Body of pancreas (tissue), 4 donors: ENCODE measurements around the gene VTCN1. TPM values are rescaled to one million over a fixed set of nuclear protein-coding genes. Genes with fewer than 3 reads are reported as not detected.

Experiments
- ATAC-seq: fragments of 150-250 bp; one replicate; pipeline ENCODE4 v1.9.1; 2016
- DNase-seq, 4 donors: peaks; one replicate each; pipeline ENCODE4 v3.0.0-alpha.2; 2019
- H3K27ac ChIP-seq, 4 donors: fragments of 200-600 bp; sonication (generic); 1 replicate in 3 of 4; 2 replicates in 1 of 4; pipeline versions ENCODE4 v1.5.1 to v1.6.1; 2016 to 2019; ENCODE audit warnings: mild to moderate bottlenecking in 1 of 4, mixed read lengths in 1 of 4, moderate library complexity in 1 of 4
- H3K27me3 ChIP-seq, 2 donors: fragments of 200-600 bp; sonication (generic); one replicate each; pipeline ENCODE4 v1.6.0; 2016; ENCODE audit warnings: mild to moderate bottlenecking in 1 of 2
- H3K36me3 ChIP-seq, 2 donors: fragments of 200-600 bp; sonication (generic); replicated peaks in 1 of 2; 2 replicates each; pipeline ENCODE4 v1.5.1; 2016; ENCODE audit warnings: low read depth in 2 of 2; ENCODE audit not compliant: insufficient read depth in 1 of 2
- H3K4me1 ChIP-seq: fragments of 200-600 bp; sonication (generic); one replicate; pipeline ENCODE4 v1.6.0; 2016
- H3K4me3 ChIP-seq, 2 donors: fragments of 200-600 bp; sonication (generic); 1 replicate in 1 of 2; 2 replicates in 1 of 2; pipeline ENCODE4 v1.5.1; 2016 to 2019
- H3K9me3 ChIP-seq, 3 donors: fragments of 200-600 bp; sonication (generic); 1 replicate in 2 of 3; 2 replicates in 1 of 3; pipeline ENCODE4 v1.5.1; 2016
- POLR2A ChIP-seq, 3 donors: fragments of 450-650 bp; IDR thresholded peaks; one replicate each; pipeline ENCODE4 v1.6.1; 2016; ENCODE audit warnings: antibody characterized with exemption in 3 of 3, mild to moderate bottlenecking in 2 of 3
- WGBS, 2 donors: methylation state at CpG; one replicate each; pipeline ENCODE4 v1.1.5; 2017; 5-methylcytosine and 5-hydroxymethylcytosine counted together
- intact Hi-C: fragments of 100-400 bp; cut with DNase I; formaldehyde crosslinking; loops from one replicate; pipeline ENCODE4 v1.15.1; 2023
- total RNA-seq, 2 donors: library from RNA; depleted of rRNA; stranded (reverse); fragments of >200 nt; gene quantifications; one replicate each; pipeline ENCODE4 v1.1.0, GENCODE V29; 2016
- TF ChIP-seq, protein P1 (sequence below), 7 experiments: fragments of 450-650 bp in 4 of 7; fragments of 200-600 bp in 3 of 7; sonication (generic) in 3 of 7; IDR thresholded peaks; one replicate each; pipeline ENCODE4 v1.5.1; 2016 to 2019; ENCODE audit warnings: antibody characterized with exemption in 7 of 7

The VTCN1 gene
- total RNA-seq, 2 donors from 2014 or later = 20.4 to 23.1 TPM

DNA sequence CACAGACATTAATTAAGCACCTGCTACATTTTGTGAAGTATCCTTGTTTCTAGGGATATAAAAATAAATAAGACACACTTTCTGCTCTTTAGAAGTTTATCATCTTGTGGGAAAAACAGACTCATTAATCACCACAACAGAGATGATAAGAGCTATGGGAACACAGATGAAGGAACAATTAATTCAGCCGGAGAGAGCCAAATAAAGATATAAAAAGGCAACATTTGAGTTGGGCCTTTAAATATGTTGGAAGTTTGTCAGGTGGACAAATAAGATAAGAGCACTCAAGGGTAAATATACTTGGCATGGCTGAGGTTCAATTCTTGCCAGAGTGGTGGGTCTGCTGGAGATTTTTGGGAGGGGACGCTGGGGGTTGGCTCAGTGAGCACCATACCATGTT, 34.2 kb upstream of the VTCN1 start:
- ATAC-seq = peak; percentile 56
- no peaks in the 10 kb centered on the region for H3K36me3 ChIP-seq
- H3K27me3 ChIP-seq = no peaks in the 10 kb centered on the region
- H3K4me1 ChIP-seq = peaks cover 21% of the 10 kb centered on the region
- DNase-seq = no peak
- no peaks in the 10 kb centered on the region for H3K9me3 ChIP-seq
- H3K27ac ChIP-seq = peak overlapping the region in 1 of 4 donors; percentile 2
- H3K4me3 ChIP-seq = no peak overlapping the region
- intact Hi-C loops = no loop called here
- WGBS, 2 donors = 9 to 10% methylated on average over 2 of the region's 2 CpGs
- no peak for TF ChIP-seq POLR2A (IDR thresholded peaks at IDR 0.05)
- TF ChIP-seq, protein P1, sequence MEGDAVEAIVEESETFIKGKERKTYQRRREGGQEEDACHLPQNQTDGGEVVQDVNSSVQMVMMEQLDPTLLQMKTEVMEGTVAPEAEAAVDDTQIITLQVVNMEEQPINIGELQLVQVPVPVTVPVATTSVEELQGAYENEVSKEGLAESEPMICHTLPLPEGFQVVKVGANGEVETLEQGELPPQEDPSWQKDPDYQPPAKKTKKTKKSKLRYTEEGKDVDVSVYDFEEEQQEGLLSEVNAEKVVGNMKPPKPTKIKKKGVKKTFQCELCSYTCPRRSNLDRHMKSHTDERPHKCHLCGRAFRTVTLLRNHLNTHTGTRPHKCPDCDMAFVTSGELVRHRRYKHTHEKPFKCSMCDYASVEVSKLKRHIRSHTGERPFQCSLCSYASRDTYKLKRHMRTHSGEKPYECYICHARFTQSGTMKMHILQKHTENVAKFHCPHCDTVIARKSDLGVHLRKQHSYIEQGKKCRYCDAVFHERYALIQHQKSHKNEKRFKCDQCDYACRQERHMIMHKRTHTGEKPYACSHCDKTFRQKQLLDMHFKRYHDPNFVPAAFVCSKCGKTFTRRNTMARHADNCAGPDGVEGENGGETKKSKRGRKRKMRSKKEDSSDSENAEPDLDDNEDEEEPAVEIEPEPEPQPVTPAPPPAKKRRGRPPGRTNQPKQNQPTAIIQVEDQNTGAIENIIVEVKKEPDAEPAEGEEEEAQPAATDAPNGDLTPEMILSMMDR (IDR thresholded peaks at IDR 0.05) = no peak

DNA sequence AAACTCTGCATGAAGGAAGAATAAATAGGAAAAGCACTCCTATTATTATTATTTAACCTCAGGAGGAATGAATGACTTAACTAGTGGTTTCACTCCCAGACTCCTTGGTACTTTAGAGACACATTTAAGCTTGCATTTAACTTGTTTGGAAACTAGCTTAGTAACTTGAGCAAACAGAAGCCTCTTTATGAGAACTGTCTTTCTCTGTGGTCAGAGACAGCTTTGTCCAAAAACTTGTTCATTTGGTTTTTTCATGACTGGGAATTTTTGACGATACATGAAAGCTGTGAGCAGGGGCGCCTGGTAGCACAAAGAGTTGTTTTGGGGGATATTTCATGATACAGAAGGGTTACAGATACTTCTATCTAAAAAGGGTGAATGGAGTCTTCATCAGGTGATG, 33.6 kb upstream of the VTCN1 start:
- H3K4me3 ChIP-seq = no peak overlapping the region
- TF ChIP-seq POLR2A (IDR thresholded peaks at IDR 0.05) = no peak
- TF ChIP-seq, protein P1 (IDR thresholded peaks at IDR 0.05) = no peak
- DNase-seq = no peak
- intact Hi-C loops = no loop called here
- H3K9me3 ChIP-seq = no peaks in the 10 kb centered on the region
- no peaks in the 10 kb centered on the region for H3K36me3 ChIP-seq
- no peaks in the 10 kb centered on the region for H3K27me3 ChIP-seq
- 34 to 46% methylated on average over 2 of the region's 2 CpGs for WGBS, 2 donors
- no peak overlapping the region for H3K27ac ChIP-seq
- ATAC-seq = no peak
- peaks cover 21% of the 10 kb centered on the region for H3K4me1 ChIP-seq

DNA sequence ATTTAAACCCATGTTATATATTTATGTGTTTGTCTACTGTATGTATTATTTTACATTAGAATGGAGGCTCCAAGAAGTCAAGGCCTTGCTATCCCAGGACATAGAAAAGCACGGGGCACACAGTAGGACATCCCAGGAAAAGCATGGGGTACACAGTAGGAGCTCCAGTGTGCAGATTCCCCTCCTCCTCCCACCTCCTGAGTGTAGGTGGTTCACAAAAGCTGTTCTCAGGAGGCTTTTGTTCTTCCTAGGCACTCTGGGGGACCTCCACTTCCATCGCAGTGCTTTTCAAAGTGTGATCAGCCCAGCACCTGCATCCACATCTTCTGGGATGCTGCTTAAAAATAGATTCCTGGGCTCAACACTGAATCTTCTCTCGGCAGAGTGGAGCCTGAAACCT, 30.8 kb upstream of the VTCN1 start:
- Histone ChIP-seq H3K9me3 (no peaks in the 10 kb centered on the region), H3K36me3 (no peaks in the 10 kb centered on the region), H3K27me3 (no peaks in the 10 kb centered on the region), H3K4me3 (no peak overlapping the region), H3K27ac (no peak overlapping the region), H3K4me1 (peaks cover 36% of the 10 kb centered on the region)
- 77 to 91% methylated on average over 3 of the region's 3 CpGs for WGBS, 2 donors
- intact Hi-C loops = no loop called here
- ATAC-seq (no peak), DNase-seq (no peak)
- TF ChIP-seq, protein P1 (IDR thresholded peaks at IDR 0.05) = no peak
- no peak for TF ChIP-seq POLR2A (IDR thresholded peaks at IDR 0.05)

DNA sequence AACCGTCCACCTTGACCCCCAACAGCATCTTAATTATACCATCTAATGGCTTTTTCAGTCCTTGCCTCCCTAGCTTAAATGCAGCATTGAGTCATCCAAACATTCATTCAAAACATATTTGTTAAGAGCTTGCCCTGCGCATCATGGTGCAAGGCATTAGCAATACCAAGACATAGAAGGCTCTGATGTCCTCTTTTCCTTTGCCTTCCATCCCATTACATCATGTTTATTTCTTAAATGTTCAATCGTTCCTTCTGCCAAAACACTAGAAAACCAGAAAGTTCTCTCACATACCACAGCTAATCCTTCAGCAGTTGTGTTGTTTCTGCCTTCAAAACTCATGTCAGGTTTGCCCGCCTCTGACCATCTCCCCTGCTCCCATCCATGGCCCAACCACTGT, 29.8 kb upstream of the VTCN1 start:
- WGBS, 2 donors = 89 to 91% methylated on average over 4 of the region's 4 CpGs
- Histone ChIP-seq H3K27ac (no peak overlapping the region), H3K4me3 (no peak overlapping the region), H3K36me3 (no peaks in the 10 kb centered on the region), H3K27me3 (no peaks in the 10 kb centered on the region), H3K4me1 (peaks cover 36% of the 10 kb centered on the region), H3K9me3 (no peaks in the 10 kb centered on the region)
- DNase-seq = no peak
- intact Hi-C loops = no loop called here
- TF ChIP-seq POLR2A (IDR thresholded peaks at IDR 0.05) = no peak
- TF ChIP-seq, protein P1 (IDR thresholded peaks at IDR 0.05) = no peak
- ATAC-seq = no peak

DNA sequence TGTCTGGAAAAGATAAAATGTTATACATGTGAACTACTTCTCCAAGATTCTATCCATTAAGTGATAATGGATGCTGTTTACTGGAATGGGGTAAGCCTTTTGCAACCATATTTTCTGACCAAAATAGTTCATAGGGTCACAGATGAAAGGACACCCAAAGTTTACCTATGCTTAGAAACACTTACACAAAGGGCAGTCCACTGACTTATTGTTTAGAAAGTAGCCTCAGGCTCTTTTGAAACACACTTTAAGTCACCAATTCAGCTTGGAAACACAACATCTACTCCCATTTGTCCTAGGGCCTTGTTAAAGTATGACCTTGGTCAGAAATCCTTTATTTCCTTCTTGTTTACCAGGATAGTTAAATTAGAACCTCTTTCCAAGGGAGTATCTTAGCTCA, 28.7 kb upstream of the VTCN1 start:
- H3K27me3 ChIP-seq = no peaks in the 10 kb centered on the region
- H3K9me3 ChIP-seq = no peaks in the 10 kb centered on the region
- no peak overlapping the region for H3K4me3 ChIP-seq
- intact Hi-C loops = no loop called here
- TF ChIP-seq, protein P1 (IDR thresholded peaks at IDR 0.05) = no peak
- no peak for TF ChIP-seq POLR2A (IDR thresholded peaks at IDR 0.05)
- no peak overlapping the region for H3K27ac ChIP-seq
- H3K36me3 ChIP-seq = no peaks in the 10 kb centered on the region
- peaks cover 25% of the 10 kb centered on the region for H3K4me1 ChIP-seq
- DNase-seq (no peak), ATAC-seq (no peak)
